ENCODE results near the gene ALS2. TPM values are rescaled to one million over a fixed set of nuclear protein-coding genes. Genes with fewer than 3 reads are reported as not detected.
A peak's percentile ranks its signal among the peaks of the same experiment; 100 is the strongest.
"Not testable (repeated sequence)": the region's sequence is repeated elsewhere in the genome, so short reads cannot be mapped to it uniquely, and the experiment has no call there.

Gene ALS2
- polyA plus RNA-seq, 6 donors from 2014 or later, result 2.4 to 4.6 (median 4.0) TPM

DNA sequence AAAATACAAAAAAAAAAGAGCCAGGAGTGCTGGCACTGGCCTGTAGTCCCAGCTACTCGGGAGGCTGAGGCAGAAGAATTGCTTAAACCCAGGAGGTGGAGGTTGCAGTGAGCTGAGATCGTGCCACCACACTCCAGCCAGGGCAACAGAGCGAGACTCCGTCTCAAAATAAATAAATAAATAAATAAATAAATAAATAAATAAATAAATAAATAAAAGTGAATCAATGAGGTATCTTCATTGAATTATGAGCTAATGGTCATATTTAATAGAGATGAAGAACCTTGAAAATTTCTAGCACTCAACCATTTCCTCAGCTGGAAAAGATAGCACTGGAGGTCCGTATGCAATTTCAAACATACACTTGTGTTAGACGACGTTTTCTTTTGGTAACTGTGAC, 16.3 kb downstream of the ALS2 start:
- H3K27me3 Mint-ChIP-seq; H3K4me1 Mint-ChIP-seq; DNase-seq; ATAC-seq (ENCODE audit: low read depth in 2 of 2); H3K9me3 Mint-ChIP-seq; H3K4me3 Mint-ChIP-seq; H3K27ac Mint-ChIP-seq: not testable (repeated sequence)
- peaks cover 11 to 29% of the 10 kb centered on the region in 2 donors for H3K36me3 Mint-ChIP-seq

GRCh38 chr2:201761101-201761500, 19.6 kb downstream of the ALS2 start:
- Mint-ChIP-seq H3K4me3 (no peak overlapping the region), H3K4me1 (no peaks in the 10 kb centered on the region), H3K36me3 (peaks cover 11 to 25% of the 10 kb centered on the region in 2 donors), H3K27me3 (no peaks in the 10 kb centered on the region), H3K27ac (peak overlapping the region in 1 of 6 donors; percentile 16), H3K9me3 (no peaks in the 10 kb centered on the region)
- DNase-seq, result no peak
- no peak for ATAC-seq (ENCODE audit: low read depth in 2 of 2)

- Mint-ChIP-seq H3K4me3 (no peak overlapping the region), H3K4me1 (no peaks in the 10 kb centered on the region), H3K27ac (no peak overlapping the region), H3K9me3 (no peaks in the 10 kb centered on the region), H3K27me3 (no peaks in the 10 kb centered on the region), H3K36me3 (peaks cover 11 to 21% of the 10 kb centered on the region in 2 donors)
- DNase-seq, result no peak
- no peak for ATAC-seq (ENCODE audit: low read depth in 2 of 2)
Observed at GRCh38 chr2:201759567-201759966, 21.2 kb downstream of the ALS2 start.

DNA sequence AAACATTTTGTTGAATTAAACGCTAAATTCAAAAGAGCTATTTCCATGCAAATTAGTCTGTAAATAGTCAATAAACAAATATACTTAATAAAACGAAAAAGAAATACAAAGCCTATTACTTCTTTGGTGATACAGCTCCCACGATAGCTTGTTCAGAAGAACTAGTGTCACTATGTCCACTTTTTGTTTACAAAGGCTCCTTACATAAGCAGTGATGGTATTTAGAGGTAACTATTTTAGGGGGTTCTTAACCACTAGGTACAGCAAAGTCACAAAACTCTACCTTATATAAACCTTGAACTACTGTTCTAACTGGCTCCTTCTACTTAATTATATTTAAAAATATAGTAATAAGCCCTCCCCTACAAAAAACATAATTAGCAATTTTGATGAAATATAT, 21.9 kb downstream of the ALS2 start:
- Mint-ChIP-seq H3K9me3 (no peaks in the 10 kb centered on the region), H3K36me3 (peaks cover 11 to 24% of the 10 kb centered on the region in 2 donors), H3K4me3 (no peak overlapping the region), H3K27me3 (no peaks in the 10 kb centered on the region), H3K27ac (no peak overlapping the region), H3K4me1 (no peaks in the 10 kb centered on the region)
- no peak for ATAC-seq (ENCODE audit: low read depth in 2 of 2)
- no peak for DNase-seq

GRCh38 chr2:201758234-201758633, 22.5 kb downstream of the ALS2 start:
- no peaks in the 10 kb centered on the region for H3K9me3 Mint-ChIP-seq
- DNase-seq (no peak), ATAC-seq (ENCODE audit: low read depth in 2 of 2) (no peak)
- no peak overlapping the region for H3K4me3 Mint-ChIP-seq
- no peak overlapping the region for H3K27ac Mint-ChIP-seq
- H3K36me3 Mint-ChIP-seq, result peaks cover 11 to 22% of the 10 kb centered on the region in 2 donors
- H3K4me1 Mint-ChIP-seq, result no peaks in the 10 kb centered on the region
- H3K27me3 Mint-ChIP-seq, result no peaks in the 10 kb centered on the region

- Mint-ChIP-seq H3K27me3 (no peaks in the 10 kb centered on the region), H3K27ac (no peak overlapping the region), H3K36me3 (peaks cover 0 to 5% of the 10 kb centered on the region in 2 donors), H3K4me3 (no peak overlapping the region), H3K9me3 (no peaks in the 10 kb centered on the region), H3K4me1 (no peaks in the 10 kb centered on the region)
- DNase-seq, result no peak
- ATAC-seq (ENCODE audit: low read depth in 2 of 2), result no peak
Observed at GRCh38 chr2:201754717-201755415, 25.9 kb downstream of the ALS2 start.

DNA sequence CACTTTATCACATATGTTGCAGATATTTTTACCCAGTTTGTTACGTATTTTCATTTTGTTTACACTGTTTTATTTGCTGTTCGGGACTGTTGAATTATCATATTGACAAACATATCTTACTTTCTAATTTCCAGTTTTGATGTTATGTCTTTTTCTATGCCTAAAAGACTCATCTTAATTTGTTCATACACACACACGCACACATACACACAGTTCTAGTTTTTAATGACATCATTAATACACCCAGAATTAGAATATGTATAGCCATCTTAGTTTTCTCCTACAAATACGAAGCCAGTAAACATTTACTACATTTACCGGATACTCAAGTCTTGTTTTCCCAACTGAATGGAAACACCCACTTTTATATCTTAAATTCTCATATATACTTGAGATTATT, 29.2 kb downstream of the ALS2 start:
- no peaks in the 10 kb centered on the region for H3K4me1 Mint-ChIP-seq
- no peaks in the 10 kb centered on the region for H3K9me3 Mint-ChIP-seq
- H3K36me3 Mint-ChIP-seq, result peaks cover 0 to 5% of the 10 kb centered on the region in 2 donors
- no peaks in the 10 kb centered on the region for H3K27me3 Mint-ChIP-seq
- H3K4me3 Mint-ChIP-seq, result no peak overlapping the region
- H3K27ac Mint-ChIP-seq, result no peak overlapping the region
- ATAC-seq (ENCODE audit: low read depth in 2 of 2) (no peak), DNase-seq (no peak)

GRCh38 chr2:201746551-201746950, 34.2 kb downstream of the ALS2 start:
- peaks cover 0 to 9% of the 10 kb centered on the region in 2 donors for H3K36me3 Mint-ChIP-seq
- H3K9me3 Mint-ChIP-seq, result no peaks in the 10 kb centered on the region
- no peak overlapping the region for H3K27ac Mint-ChIP-seq
- ATAC-seq (ENCODE audit: low read depth in 2 of 2) (no peak), DNase-seq (no peak)
- H3K4me3 Mint-ChIP-seq, result no peak overlapping the region
- no peaks in the 10 kb centered on the region for H3K4me1 Mint-ChIP-seq
- H3K27me3 Mint-ChIP-seq, result no peaks in the 10 kb centered on the region

DNA sequence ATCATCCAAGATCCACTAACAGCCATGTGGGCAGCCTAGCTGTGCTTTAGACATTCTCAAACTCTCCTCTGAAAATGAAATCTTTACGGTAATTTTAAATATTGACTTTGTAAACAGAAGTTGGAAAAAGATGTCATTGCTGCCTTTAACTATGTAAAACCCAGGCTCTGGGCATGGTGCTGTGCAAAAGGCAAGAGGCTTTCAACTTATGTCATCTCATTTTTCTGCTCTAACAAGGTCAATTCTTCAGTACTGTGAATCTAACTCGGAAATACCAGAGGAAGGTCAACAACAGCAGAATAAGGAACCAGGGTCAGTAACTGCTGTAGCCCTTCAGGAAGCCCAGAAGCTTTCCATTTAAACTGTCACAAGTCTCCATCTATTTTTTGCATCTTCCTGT, 45.2 kb downstream of the ALS2 start:
- no peak for ATAC-seq (ENCODE audit: low read depth in 2 of 2)
- Mint-ChIP-seq H3K4me3 (no peak overlapping the region), H3K4me1 (no peaks in the 10 kb centered on the region), H3K36me3 (peaks cover 7 to 26% of the 10 kb centered on the region in 2 donors), H3K27ac (no peak overlapping the region), H3K9me3 (peaks cover 0 to 8% (median 2%) of the 10 kb centered on the region in 7 donors), H3K27me3 (no peaks in the 10 kb centered on the region)
- no peak for DNase-seq

GRCh38 chr2:201734111-201734510, 46.6 kb downstream of the ALS2 start:
- DNase-seq (no peak), ATAC-seq (ENCODE audit: low read depth in 2 of 2) (no peak)
- H3K9me3 Mint-ChIP-seq, result peaks cover 0 to 8% (median 2%) of the 10 kb centered on the region in 7 donors
- H3K36me3 Mint-ChIP-seq, result peaks cover 7 to 27% of the 10 kb centered on the region in 2 donors
- H3K4me1 Mint-ChIP-seq, result no peaks in the 10 kb centered on the region
- H3K27ac Mint-ChIP-seq, result no peak overlapping the region
- no peaks in the 10 kb centered on the region for H3K27me3 Mint-ChIP-seq
- no peak overlapping the region for H3K4me3 Mint-ChIP-seq

- no peak overlapping the region for H3K27ac Mint-ChIP-seq
Observed at GRCh38 chr2:201733544-201733943, 47.2 kb downstream of the ALS2 start.

GRCh38 chr2:201730651-201731285, 50.0 kb downstream of the ALS2 start:
- no peak for ATAC-seq (ENCODE audit: low read depth in 2 of 2)
- DNase-seq, result no peak
- H3K27ac Mint-ChIP-seq, result no peak overlapping the region
- H3K9me3 Mint-ChIP-seq, result peaks cover 0 to 2% (median 0%) of the 10 kb centered on the region in 7 donors
- peaks cover 7 to 35% of the 10 kb centered on the region in 2 donors for H3K36me3 Mint-ChIP-seq
- no peaks in the 10 kb centered on the region for H3K4me1 Mint-ChIP-seq
- no peak overlapping the region for H3K4me3 Mint-ChIP-seq
- no peaks in the 10 kb centered on the region for H3K27me3 Mint-ChIP-seq

More at GRCh38 chr2:201733544-201733943, 47.2 kb downstream of the ALS2 start:
- H3K36me3 Mint-ChIP-seq, result peaks cover 7 to 33% of the 10 kb centered on the region in 2 donors
- H3K4me1 Mint-ChIP-seq, result no peaks in the 10 kb centered on the region
- peaks cover 0 to 8% (median 2%) of the 10 kb centered on the region in 7 donors for H3K9me3 Mint-ChIP-seq
- H3K27me3 Mint-ChIP-seq, result no peaks in the 10 kb centered on the region
- ATAC-seq (ENCODE audit: low read depth in 2 of 2), result no peak
- DNase-seq, result no peak
- no peak overlapping the region for H3K4me3 Mint-ChIP-seq

DNA sequence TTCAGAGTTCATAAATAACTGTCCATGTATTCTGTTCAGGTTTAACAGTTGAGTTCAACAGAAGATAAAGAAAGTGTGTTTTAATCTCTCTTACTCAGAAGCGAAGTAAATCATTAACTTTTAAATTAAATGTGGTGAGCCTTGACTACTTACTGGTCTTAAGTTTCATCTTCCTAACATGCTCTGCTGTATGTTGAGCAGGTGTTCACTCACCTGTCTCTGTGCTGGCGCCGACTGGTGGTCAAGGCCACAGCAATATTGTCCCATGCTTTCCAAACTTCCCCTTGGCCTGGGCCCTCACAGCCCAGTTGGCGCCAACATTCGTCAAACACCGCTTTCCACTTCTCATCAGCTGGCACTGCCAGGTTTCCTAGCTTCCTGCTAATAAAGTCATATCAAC, 65.3 kb downstream of the ALS2 start:
- ATAC-seq (ENCODE audit: low read depth in 2 of 2), result no peak
- Mint-ChIP-seq H3K27ac (peak overlapping the region in 1 of 6 donors; percentile 17), H3K9me3 (peaks cover 0 to 9% (median 6%) of the 10 kb centered on the region in 7 donors), H3K4me1 (no peaks in the 10 kb centered on the region), H3K27me3 (no peaks in the 10 kb centered on the region), H3K4me3 (no peak overlapping the region), H3K36me3 (peaks cover 26 to 36% of the 10 kb centered on the region in 2 donors)
- no peak for DNase-seq

DNA sequence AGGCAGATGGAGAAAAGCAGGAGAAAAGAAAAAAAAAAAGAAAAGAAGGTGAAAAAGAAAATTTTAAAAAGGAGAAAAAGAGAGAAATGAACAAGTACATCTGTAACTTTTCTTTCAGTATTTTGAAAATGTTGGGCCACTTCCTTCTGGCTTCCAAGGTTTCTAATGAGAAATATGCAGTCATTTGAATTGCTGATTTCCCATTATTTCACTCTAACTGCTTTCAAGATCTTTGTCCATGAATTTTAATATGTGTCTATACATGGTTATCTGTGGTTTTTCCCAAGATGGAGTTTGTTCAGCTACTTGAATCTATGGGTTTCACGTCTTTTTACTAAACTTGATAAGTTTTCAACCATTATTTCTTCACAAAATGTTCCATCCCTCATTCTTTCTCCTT, 68.0 kb downstream of the ALS2 start:
- peaks cover 26 to 39% of the 10 kb centered on the region in 2 donors for H3K36me3 Mint-ChIP-seq
- H3K4me1 Mint-ChIP-seq, result no peaks in the 10 kb centered on the region
- H3K27me3 Mint-ChIP-seq, result no peaks in the 10 kb centered on the region
- H3K4me3 Mint-ChIP-seq, result no peak overlapping the region
- no peak overlapping the region for H3K27ac Mint-ChIP-seq
- ATAC-seq (ENCODE audit: low read depth in 2 of 2), result no peak
- DNase-seq, result no peak
- H3K9me3 Mint-ChIP-seq, result no peaks in the 10 kb centered on the region
